HG03064 (cell line): Measurements from ENCODE around the gene CD96.
"Not testable (repeated sequence)": the region's sequence is repeated elsewhere in the genome, so short reads cannot be mapped to it uniquely, and the experiment has no call there.

Experiments
- ATAC-seq: cut with Tn5 transposase; IDR thresholded peaks from one replicate; pipeline ENCODE4 v1.9.1; 2021; ENCODE audit warnings: low read depth; ENCODE audit not compliant: unreplicated experiment

The CD96 gene

GRCh38 chr3:111616417-111617105 lies 74.6 kb downstream of the CD96 start:
- peak; percentile 82 for ATAC-seq

- no peak for ATAC-seq
Measured at GRCh38 chr3:111617406-111617805, 75.4 kb downstream of the CD96 start.

GRCh38 chr3:111617912-111618601 lies 76.1 kb downstream of the CD96 start:
- no peak for ATAC-seq

GRCh38 chr3:111618945-111619344 lies 76.9 kb downstream of the CD96 start:
- no peak for ATAC-seq

GRCh38 chr3:111619833-111620232 lies 77.8 kb downstream of the CD96 start:
- no peak for ATAC-seq

GRCh38 chr3:111621535-111621934 lies 79.5 kb downstream of the CD96 start:
- ATAC-seq, result no peak

GRCh38 chr3:111627092-111627491 lies 85.1 kb downstream of the CD96 start:
- ATAC-seq, result no peak

- not testable (repeated sequence) for ATAC-seq
Measured at GRCh38 chr3:111629018-111629417, 87.0 kb downstream of the CD96 start.

GRCh38 chr3:111630638-111631037 lies 88.6 kb downstream of the CD96 start:
- ATAC-seq, result not testable (repeated sequence)

- no peak for ATAC-seq
Measured at GRCh38 chr3:111635403-111635802, 93.4 kb downstream of the CD96 start.

GRCh38 chr3:111636366-111636885 lies 94.4 kb downstream of the CD96 start:
- no peak for ATAC-seq

GRCh38 chr3:111639316-111639715 lies 97.3 kb downstream of the CD96 start:
- ATAC-seq, result no peak

GRCh38 chr3:111648991-111649579 lies 107.1 kb downstream of the CD96 start:
- no peak for ATAC-seq

GRCh38 chr3:111650378-111651275 lies 108.6 kb downstream of the CD96 start:
- no peak for ATAC-seq

GRCh38 chr3:111652492-111653180 lies 110.6 kb downstream of the CD96 start:
- ATAC-seq, result no peak

GRCh38 chr3:111653766-111654165 lies 111.8 kb downstream of the CD96 start:
- ATAC-seq, result no peak

- ATAC-seq, result no peak
Measured at GRCh38 chr3:111662012-111662411, 120.0 kb downstream of the CD96 start.

- no peak for ATAC-seq
Measured at GRCh38 chr3:111662907-111663306, 120.9 kb downstream of the CD96 start.

GRCh38 chr3:111666041-111666735 lies 124.2 kb downstream of the CD96 start:
- ATAC-seq, result no peak
